ENCODE results near the gene ZNF444. TPM values are rescaled to one million over a fixed set of nuclear protein-coding genes. Genes with fewer than 3 reads are reported as not detected.
A peak's percentile ranks its signal among the peaks of the same experiment; 100 is the strongest.

Gene ZNF444
- total and polyA plus RNA-seq, 2 donors (not counting 1 experiment from before 2014, with no cell fraction given): 24.1 to 37.7 TPM

DNA sequence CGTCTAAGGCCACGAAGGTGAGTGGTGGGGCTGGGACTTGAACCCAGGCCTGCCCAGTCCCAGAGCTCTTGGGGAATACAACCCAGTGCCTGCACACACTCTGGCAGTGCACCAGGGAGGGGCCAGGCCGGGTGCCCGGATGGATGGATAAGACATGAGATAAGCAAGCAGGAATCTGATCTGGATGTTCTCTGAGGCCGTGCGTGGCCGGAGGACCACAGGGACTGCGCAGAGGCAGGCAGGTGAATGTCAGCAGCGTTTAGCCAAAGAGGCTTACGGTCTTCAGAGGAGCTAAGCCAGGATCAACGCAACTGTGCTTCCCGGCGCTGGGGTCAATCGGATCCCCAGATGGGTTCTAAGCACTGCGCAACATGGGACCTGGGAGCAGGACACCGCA is 21.5 kb upstream of the ZNF444 start:
- 62% methylated on average over 14 of the region's 16 CpGs for WGBS (ENCODE audit: insufficient coverage)
- peak overlapping the region; percentile 78 for H3K9ac ChIP-seq (ENCODE audit: low read length)
- H3K27ac ChIP-seq (ENCODE audit: low read length in 2 of 2): peak overlapping the region; percentile 66 to 94
- intact Hi-C loops (cut with micrococcal nuclease): no loop called here
- peaks cover 22 to 39% of the 10 kb centered on the region in 2 donors for H3K4me1 ChIP-seq (ENCODE audit: control insufficient read depth in 2 of 2, insufficient read depth in 2 of 2, low read length in 2 of 2)
- H3K36me3 ChIP-seq (replicated peaks in 1 of 2; ENCODE audit: control extremely low read depth in 1 of 2, control insufficient read depth in 1 of 2, extremely low read depth in 1 of 2, insufficient read depth in 2 of 2, low read length in 1 of 2): peaks cover 0 to 18% of the 10 kb centered on the region in 2 experiments
- H3K9me3 Mint-ChIP-seq (ENCODE audit: insufficient read depth): no peaks in the 10 kb centered on the region
- H3K27me3 Mint-ChIP-seq: no peaks in the 10 kb centered on the region
- no peak for DNase-seq
- no peaks in the 10 kb centered on the region for H3K9me3 ChIP-seq (ENCODE audit: control extremely low read depth in 1 of 3, control insufficient read depth in 2 of 3, insufficient read depth in 1 of 3, low read length in 2 of 3)
- peak overlapping the region; percentile 96 for H3K27ac Mint-ChIP-seq
- H4K20me1 ChIP-seq (ENCODE audit: control insufficient read depth, insufficient read depth, low read length, poor library complexity, severe bottlenecking): peaks cover 46% of the 10 kb centered on the region
- H3K4me2 ChIP-seq (replicated peaks; ENCODE audit: low read depth, low read length, poor library complexity, severe bottlenecking): peak overlapping the region; percentile 97
- H3K27me3 ChIP-seq (replicated peaks in 1 of 4; ENCODE audit: control extremely low read depth in 1 of 4, control insufficient read depth in 3 of 4, insufficient read depth in 4 of 4, low read length in 3 of 4): no peaks in the 10 kb centered on the region
- CTCF ChIA-PET: interaction anchor here (1.2 kb wide), 1 partner anchor 38 kb away, joined by 4 read pairs; no protein-coding TSS in a partner anchor
- peaks cover 50% of the 10 kb centered on the region for H3K4me1 Mint-ChIP-seq
- ATAC-seq (ENCODE audit: low read depth): no peak
- no peak overlapping the region for H2AFZ ChIP-seq (ENCODE audit: insufficient read depth, low read depth, low read length, poor library complexity, severe bottlenecking)
- H3K4me3 Mint-ChIP-seq: peak overlapping the region; percentile 94
- H3K4me3 ChIP-seq (ENCODE audit: control extremely low read depth in 1 of 5, extremely low read depth in 1 of 5, insufficient read depth in 1 of 5, low read depth in 2 of 5, low read length in 4 of 5): peak overlapping the region in 4 of 5 experiments; percentile 57 to 81 (median 72)
- POLR2A ChIA-PET: interaction anchor here (0.6 to 0.7 kb wide), 2 partner anchors 15 to 495 kb away, joined by 5 to 6 read pairs; partner anchors contain the start of gene ZNF784
- H3K79me2 ChIP-seq (ENCODE audit: control insufficient read depth, insufficient read depth, low read length): peaks cover 63% of the 10 kb centered on the region
- no peak for TF ChIP-seq EZH2 (IDR thresholded peaks at IDR 0.05; ENCODE audit: borderline replicate concordance, insufficient read depth, low read depth, low read length, poor library complexity, severe bottlenecking)
- TF ChIP-seq, protein P1, sequence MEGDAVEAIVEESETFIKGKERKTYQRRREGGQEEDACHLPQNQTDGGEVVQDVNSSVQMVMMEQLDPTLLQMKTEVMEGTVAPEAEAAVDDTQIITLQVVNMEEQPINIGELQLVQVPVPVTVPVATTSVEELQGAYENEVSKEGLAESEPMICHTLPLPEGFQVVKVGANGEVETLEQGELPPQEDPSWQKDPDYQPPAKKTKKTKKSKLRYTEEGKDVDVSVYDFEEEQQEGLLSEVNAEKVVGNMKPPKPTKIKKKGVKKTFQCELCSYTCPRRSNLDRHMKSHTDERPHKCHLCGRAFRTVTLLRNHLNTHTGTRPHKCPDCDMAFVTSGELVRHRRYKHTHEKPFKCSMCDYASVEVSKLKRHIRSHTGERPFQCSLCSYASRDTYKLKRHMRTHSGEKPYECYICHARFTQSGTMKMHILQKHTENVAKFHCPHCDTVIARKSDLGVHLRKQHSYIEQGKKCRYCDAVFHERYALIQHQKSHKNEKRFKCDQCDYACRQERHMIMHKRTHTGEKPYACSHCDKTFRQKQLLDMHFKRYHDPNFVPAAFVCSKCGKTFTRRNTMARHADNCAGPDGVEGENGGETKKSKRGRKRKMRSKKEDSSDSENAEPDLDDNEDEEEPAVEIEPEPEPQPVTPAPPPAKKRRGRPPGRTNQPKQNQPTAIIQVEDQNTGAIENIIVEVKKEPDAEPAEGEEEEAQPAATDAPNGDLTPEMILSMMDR (IDR thresholded peaks at IDR 0.05): no peak

DNA sequence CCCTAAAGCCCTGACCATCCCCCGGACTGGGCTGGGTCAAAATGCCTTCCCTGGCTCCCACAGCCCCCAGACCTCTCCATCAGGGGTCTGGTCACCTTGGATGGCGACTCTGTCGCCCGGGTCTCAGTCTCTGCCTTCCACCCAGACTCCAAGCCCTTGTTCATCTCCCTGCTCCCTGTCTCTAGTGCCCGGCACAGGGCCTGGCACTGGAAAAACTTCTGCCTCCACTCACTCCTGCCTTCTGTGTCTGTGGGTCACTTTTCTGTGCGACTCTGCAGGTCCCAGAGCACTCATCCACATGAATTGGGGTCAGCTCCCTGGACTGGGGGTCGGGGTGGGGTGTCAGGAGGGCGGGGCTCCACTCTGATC is 21.1 kb upstream of the ZNF444 start:
- Mint-ChIP-seq H3K9me3 (ENCODE audit: insufficient read depth) (no peaks in the 10 kb centered on the region), H3K4me1 (peaks cover 46% of the 10 kb centered on the region), H3K27me3 (no peaks in the 10 kb centered on the region), H3K4me3 (peak overlapping the region; percentile 94), H3K27ac (peak overlapping the region; percentile 96)
- CTCF ChIA-PET: no interaction called here
- peaks cover 0 to 18% of the 10 kb centered on the region in 2 experiments for H3K36me3 ChIP-seq (replicated peaks in 1 of 2; ENCODE audit: control extremely low read depth in 1 of 2, control insufficient read depth in 1 of 2, extremely low read depth in 1 of 2, insufficient read depth in 2 of 2, low read length in 1 of 2)
- H3K9ac ChIP-seq (ENCODE audit: low read length): peak overlapping the region; percentile 78
- peak overlapping the region; percentile 66 to 94 for H3K27ac ChIP-seq (ENCODE audit: low read length in 2 of 2)
- H3K4me2 ChIP-seq (replicated peaks; ENCODE audit: low read depth, low read length, poor library complexity, severe bottlenecking): peak overlapping the region; percentile 97
- H3K4me3 ChIP-seq (ENCODE audit: control extremely low read depth in 1 of 5, extremely low read depth in 1 of 5, insufficient read depth in 1 of 5, low read depth in 2 of 5, low read length in 4 of 5): peak overlapping the region in 4 of 5 experiments; percentile 57 to 81 (median 72)
- H3K9me3 ChIP-seq (ENCODE audit: control extremely low read depth in 1 of 3, control insufficient read depth in 2 of 3, insufficient read depth in 1 of 3, low read length in 2 of 3): no peaks in the 10 kb centered on the region
- peaks cover 42% of the 10 kb centered on the region for H4K20me1 ChIP-seq (ENCODE audit: control insufficient read depth, insufficient read depth, low read length, poor library complexity, severe bottlenecking)
- intact Hi-C loops (cut with micrococcal nuclease): loop anchor here (2.0 to 5.0 kb wide), 2 partner anchors 15 to 282 kb away; partner anchors contain the start of gene ZNF583
- ATAC-seq (ENCODE audit: low read depth) (no peak), DNase-seq (no peak)
- H3K79me2 ChIP-seq (ENCODE audit: control insufficient read depth, insufficient read depth, low read length): peaks cover 59% of the 10 kb centered on the region
- TF ChIP-seq, protein P1 (IDR thresholded peaks at IDR 0.05): no peak
- TF ChIP-seq EZH2 (IDR thresholded peaks at IDR 0.05; ENCODE audit: borderline replicate concordance, insufficient read depth, low read depth, low read length, poor library complexity, severe bottlenecking): no peak
- 25% methylated on average over 8 of the region's 8 CpGs for WGBS (ENCODE audit: insufficient coverage)
- H3K4me1 ChIP-seq (ENCODE audit: control insufficient read depth in 2 of 2, insufficient read depth in 2 of 2, low read length in 2 of 2): peaks cover 18 to 35% of the 10 kb centered on the region in 2 donors
- POLR2A ChIA-PET: interaction anchor here (0.6 to 0.7 kb wide), 2 partner anchors 15 to 495 kb away, joined by 5 to 6 read pairs; partner anchors contain the start of gene ZNF784
- H3K27me3 ChIP-seq (replicated peaks in 1 of 4; ENCODE audit: control extremely low read depth in 1 of 4, control insufficient read depth in 3 of 4, insufficient read depth in 4 of 4, low read length in 3 of 4): no peaks in the 10 kb centered on the region
- H2AFZ ChIP-seq (ENCODE audit: insufficient read depth, low read depth, low read length, poor library complexity, severe bottlenecking): peak overlapping the region; percentile 42
